Measurements from ENCODE around the gene QARS1.

GRCh38 chr3:49058011-49058410, 46.5 kb downstream of the QARS1 start:
- no peak for TF ChIP-seq CTCF (conservative IDR thresholded peaks at IDR 0.05; ENCODE audit: low read length)
- no peak for TF ChIP-seq EZH2phosphoT487 (IDR thresholded peaks at IDR 0.05; ENCODE audit: borderline replicate concordance, low read depth, low read length)

Data from OCI-LY7 (cell line).